Measurements from ENCODE around the gene PPP1R12C. TPM values are rescaled to one million over a fixed set of nuclear protein-coding genes. Genes with fewer than 3 reads are reported as not detected.

The PPP1R12C gene
- total RNA-seq, 1 experiment from 2014 or later, result 158 TPM

- CTCF ChIA-PET, result interaction anchor here (0.6 to 0.8 kb wide), 3 partner anchors 9 to 423 kb away, joined by 3 to 7 read pairs (median 4); no protein-coding TSS in a partner anchor
- TF ChIP-seq SIN3A (IDR thresholded peaks at IDR 0.05; ENCODE audit: borderline replicate concordance, insufficient read depth, low read depth, low read length), result no peak
- TF ChIP-seq POLR2AphosphoS5 (IDR thresholded peaks at IDR 0.05; ENCODE audit: low read depth, low read length), result no peak
- TF ChIP-seq CTCF (IDR thresholded peaks at IDR 0.05), result peak; percentile 97
- no peak for TF ChIP-seq REST (IDR thresholded peaks at IDR 0.05; ENCODE audit: insufficient read depth in 1 of 2, low read depth in 2 of 2, low read length in 1 of 2)
- TF ChIP-seq TCF7L2 (IDR thresholded peaks at IDR 0.05; ENCODE audit: low read depth, low read length), result no peak
- H3K9me3 ChIP-seq (ENCODE audit: control insufficient read depth, insufficient read depth, low read depth, low read length), result no peaks in the 10 kb centered on the region
- peaks cover 14% of the 10 kb centered on the region; the same call in 1 of the 2 replicates for H3K4me1 ChIP-seq (ENCODE audit: control insufficient read depth, insufficient read depth, low read length)
- DNase-seq (ENCODE audit: low read depth, low spot score) (no peak), ATAC-seq (peak; percentile 60)
- BruUV-seq (replicated peaks), result no TSS peak
- intact Hi-C loops (cut with micrococcal nuclease; ENCODE audit: unreplicated experiment), result no loop called here
- H3K4me3 ChIP-seq (ENCODE audit: low read depth in 2 of 2, low read length in 2 of 2), result no peak overlapping the region
- peaks cover 2% of the 10 kb centered on the region; the same call in 1 of the 2 replicates for H3K36me3 ChIP-seq (ENCODE audit: control insufficient read depth, insufficient read depth, low read length)
- no peak overlapping the region for H3K27ac ChIP-seq (ENCODE audit: low read length)
- in situ Hi-C loops (cut with HindIII; ENCODE audit: low pct_unique_long_range_greater_than_20kb, low sequenced_read_pairs), result no loop called here
- POLR2A ChIA-PET, result interaction anchor here (0.5 kb wide), 1 partner anchor 516 kb away, joined by 3 read pairs; no protein-coding TSS in a partner anchor
- H3K27me3 ChIP-seq (ENCODE audit: control insufficient read depth, insufficient read depth, low read length), result no peaks in the 10 kb centered on the region
Measured at GRCh38 chr19:55088543-55089341, 28.7 kb downstream of the PPP1R12C start.

GRCh38 chr19:55088021-55088451 lies 29.4 kb downstream of the PPP1R12C start:
- Histone ChIP-seq H3K4me1 (ENCODE audit: control insufficient read depth, insufficient read depth, low read length) (peaks cover 14% of the 10 kb centered on the region; the same call in 1 of the 2 replicates), H3K4me3 (ENCODE audit: low read depth in 2 of 2, low read length in 2 of 2) (no peak overlapping the region), H3K27ac (ENCODE audit: low read length) (no peak overlapping the region), H3K36me3 (ENCODE audit: control insufficient read depth, insufficient read depth, low read length) (peaks cover 2% of the 10 kb centered on the region; the same call in 1 of the 2 replicates), H3K9me3 (ENCODE audit: control insufficient read depth, insufficient read depth, low read depth, low read length) (no peaks in the 10 kb centered on the region), H3K27me3 (ENCODE audit: control insufficient read depth, insufficient read depth, low read length) (no peaks in the 10 kb centered on the region)
- intact Hi-C loops (cut with micrococcal nuclease; ENCODE audit: unreplicated experiment), result no loop called here
- ChIA-PET POLR2A (no interaction called here), CTCF (interaction anchor here (0.6 to 0.8 kb wide), 3 partner anchors 8 to 424 kb away, joined by 3 to 7 read pairs (median 4); no protein-coding TSS in a partner anchor)
- DNase-seq (ENCODE audit: low read depth, low spot score), result no peak
- ATAC-seq, result no peak
- in situ Hi-C loops (cut with HindIII; ENCODE audit: low pct_unique_long_range_greater_than_20kb, low sequenced_read_pairs), result no loop called here
- no TSS peak for BruUV-seq (replicated peaks)
- TF ChIP-seq TCF7L2 (IDR thresholded peaks at IDR 0.05; ENCODE audit: low read depth, low read length), result no peak
- TF ChIP-seq SIN3A (IDR thresholded peaks at IDR 0.05; ENCODE audit: borderline replicate concordance, insufficient read depth, low read depth, low read length), result no peak
- no peak for TF ChIP-seq POLR2AphosphoS5 (IDR thresholded peaks at IDR 0.05; ENCODE audit: low read depth, low read length)
- no peak for TF ChIP-seq REST (IDR thresholded peaks at IDR 0.05; ENCODE audit: insufficient read depth in 1 of 2, low read depth in 2 of 2, low read length in 1 of 2)
- no peak for TF ChIP-seq CTCF (IDR thresholded peaks at IDR 0.05)
